ENCODE data around the gene TSHZ1. TPM values are rescaled to one million over a fixed set of nuclear protein-coding genes. Genes with fewer than 3 reads are reported as not detected.

TSHZ1 gene
- total and polyA plus RNA-seq, 2 of the 8 experiments (the other 6 are each of a cell fraction or from before 2014, with no cell fraction given) = 0.03 to 0.32 TPM

DNA sequence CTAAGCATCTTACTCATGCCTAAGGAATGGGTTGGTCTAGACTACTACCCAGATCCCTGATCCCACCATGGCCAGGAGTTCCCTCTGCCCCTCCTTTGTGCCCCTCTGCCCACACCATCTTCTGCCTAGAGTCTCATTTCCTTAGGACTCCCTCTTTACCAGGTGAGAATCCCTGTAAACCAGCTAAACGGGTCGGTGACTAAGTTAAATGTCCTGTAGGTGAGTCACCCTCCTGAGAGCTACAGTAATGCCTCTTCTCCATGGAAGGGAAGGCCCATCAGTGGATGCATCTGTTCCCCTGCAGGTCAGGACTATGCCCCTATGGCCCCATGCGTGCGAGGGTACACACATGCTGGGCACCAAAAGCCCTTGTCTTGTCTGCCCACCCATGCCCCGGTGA, 27.1 kb upstream of the TSHZ1 start (continued):
- TF ChIP-seq, protein P1, sequence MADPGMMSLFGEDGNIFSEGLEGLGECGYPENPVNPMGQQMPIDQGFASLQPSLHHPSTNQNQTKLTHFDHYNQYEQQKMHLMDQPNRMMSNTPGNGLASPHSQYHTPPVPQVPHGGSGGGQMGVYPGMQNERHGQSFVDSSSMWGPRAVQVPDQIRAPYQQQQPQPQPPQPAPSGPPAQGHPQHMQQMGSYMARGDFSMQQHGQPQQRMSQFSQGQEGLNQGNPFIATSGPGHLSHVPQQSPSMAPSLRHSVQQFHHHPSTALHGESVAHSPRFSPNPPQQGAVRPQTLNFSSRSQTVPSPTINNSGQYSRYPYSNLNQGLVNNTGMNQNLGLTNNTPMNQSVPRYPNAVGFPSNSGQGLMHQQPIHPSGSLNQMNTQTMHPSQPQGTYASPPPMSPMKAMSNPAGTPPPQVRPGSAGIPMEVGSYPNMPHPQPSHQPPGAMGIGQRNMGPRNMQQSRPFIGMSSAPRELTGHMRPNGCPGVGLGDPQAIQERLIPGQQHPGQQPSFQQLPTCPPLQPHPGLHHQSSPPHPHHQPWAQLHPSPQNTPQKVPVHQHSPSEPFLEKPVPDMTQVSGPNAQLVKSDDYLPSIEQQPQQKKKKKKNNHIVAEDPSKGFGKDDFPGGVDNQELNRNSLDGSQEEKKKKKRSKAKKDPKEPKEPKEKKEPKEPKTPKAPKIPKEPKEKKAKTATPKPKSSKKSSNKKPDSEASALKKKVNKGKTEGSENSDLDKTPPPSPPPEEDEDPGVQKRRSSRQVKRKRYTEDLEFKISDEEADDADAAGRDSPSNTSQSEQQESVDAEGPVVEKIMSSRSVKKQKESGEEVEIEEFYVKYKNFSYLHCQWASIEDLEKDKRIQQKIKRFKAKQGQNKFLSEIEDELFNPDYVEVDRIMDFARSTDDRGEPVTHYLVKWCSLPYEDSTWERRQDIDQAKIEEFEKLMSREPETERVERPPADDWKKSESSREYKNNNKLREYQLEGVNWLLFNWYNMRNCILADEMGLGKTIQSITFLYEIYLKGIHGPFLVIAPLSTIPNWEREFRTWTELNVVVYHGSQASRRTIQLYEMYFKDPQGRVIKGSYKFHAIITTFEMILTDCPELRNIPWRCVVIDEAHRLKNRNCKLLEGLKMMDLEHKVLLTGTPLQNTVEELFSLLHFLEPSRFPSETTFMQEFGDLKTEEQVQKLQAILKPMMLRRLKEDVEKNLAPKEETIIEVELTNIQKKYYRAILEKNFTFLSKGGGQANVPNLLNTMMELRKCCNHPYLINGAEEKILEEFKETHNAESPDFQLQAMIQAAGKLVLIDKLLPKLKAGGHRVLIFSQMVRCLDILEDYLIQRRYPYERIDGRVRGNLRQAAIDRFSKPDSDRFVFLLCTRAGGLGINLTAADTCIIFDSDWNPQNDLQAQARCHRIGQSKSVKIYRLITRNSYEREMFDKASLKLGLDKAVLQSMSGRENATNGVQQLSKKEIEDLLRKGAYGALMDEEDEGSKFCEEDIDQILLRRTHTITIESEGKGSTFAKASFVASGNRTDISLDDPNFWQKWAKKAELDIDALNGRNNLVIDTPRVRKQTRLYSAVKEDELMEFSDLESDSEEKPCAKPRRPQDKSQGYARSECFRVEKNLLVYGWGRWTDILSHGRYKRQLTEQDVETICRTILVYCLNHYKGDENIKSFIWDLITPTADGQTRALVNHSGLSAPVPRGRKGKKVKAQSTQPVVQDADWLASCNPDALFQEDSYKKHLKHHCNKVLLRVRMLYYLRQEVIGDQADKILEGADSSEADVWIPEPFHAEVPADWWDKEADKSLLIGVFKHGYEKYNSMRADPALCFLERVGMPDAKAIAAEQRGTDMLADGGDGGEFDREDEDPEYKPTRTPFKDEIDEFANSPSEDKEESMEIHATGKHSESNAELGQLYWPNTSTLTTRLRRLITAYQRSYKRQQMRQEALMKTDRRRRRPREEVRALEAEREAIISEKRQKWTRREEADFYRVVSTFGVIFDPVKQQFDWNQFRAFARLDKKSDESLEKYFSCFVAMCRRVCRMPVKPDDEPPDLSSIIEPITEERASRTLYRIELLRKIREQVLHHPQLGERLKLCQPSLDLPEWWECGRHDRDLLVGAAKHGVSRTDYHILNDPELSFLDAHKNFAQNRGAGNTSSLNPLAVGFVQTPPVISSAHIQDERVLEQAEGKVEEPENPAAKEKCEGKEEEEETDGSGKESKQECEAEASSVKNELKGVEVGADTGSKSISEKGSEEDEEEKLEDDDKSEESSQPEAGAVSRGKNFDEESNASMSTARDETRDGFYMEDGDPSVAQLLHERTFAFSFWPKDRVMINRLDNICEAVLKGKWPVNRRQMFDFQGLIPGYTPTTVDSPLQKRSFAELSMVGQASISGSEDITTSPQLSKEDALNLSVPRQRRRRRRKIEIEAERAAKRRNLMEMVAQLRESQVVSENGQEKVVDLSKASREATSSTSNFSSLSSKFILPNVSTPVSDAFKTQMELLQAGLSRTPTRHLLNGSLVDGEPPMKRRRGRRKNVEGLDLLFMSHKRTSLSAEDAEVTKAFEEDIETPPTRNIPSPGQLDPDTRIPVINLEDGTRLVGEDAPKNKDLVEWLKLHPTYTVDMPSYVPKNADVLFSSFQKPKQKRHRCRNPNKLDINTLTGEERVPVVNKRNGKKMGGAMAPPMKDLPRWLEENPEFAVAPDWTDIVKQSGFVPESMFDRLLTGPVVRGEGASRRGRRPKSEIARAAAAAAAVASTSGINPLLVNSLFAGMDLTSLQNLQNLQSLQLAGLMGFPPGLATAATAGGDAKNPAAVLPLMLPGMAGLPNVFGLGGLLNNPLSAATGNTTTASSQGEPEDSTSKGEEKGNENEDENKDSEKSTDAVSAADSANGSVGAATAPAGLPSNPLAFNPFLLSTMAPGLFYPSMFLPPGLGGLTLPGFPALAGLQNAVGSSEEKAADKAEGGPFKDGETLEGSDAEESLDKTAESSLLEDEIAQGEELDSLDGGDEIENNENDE (IDR thresholded peaks at IDR 0.05; ENCODE audit: insufficient replicate concordance, low read length) = no peak
- TF ChIP-seq TEAD4 (IDR thresholded peaks at IDR 0.05; ENCODE audit: low read depth, low read length) (no peak), GABPA (IDR thresholded peaks at IDR 0.05; ENCODE audit: borderline replicate concordance, insufficient read depth, low read length) (no peak), GTF2F1 (IDR thresholded peaks at IDR 0.05; ENCODE audit: borderline replicate concordance, low read depth, low read length) (no peak), SUZ12 (IDR thresholded peaks at IDR 0.05; ENCODE audit: low read length) (no peak)
